OCI-LY7 (cell line): Measurements from ENCODE around the gene C1orf159. TPM values are rescaled to one million over a fixed set of nuclear protein-coding genes. Genes with fewer than 3 reads are reported as not detected.

Source experiments
- BruUV-seq: library from RNA; stranded (reverse); fragments of 400-500 nt; replicated peaks from 2 replicates; lab custom pipeline; 2021; lab: Mats Ljungman, UMichigan
- CTCF ChIA-PET: fragments of 300-600 bp; sonication (Branson Sonifier 250); formaldehyde crosslinking; loops from one replicate; lab custom pipeline; 2022; ENCODE audit warnings: antibody characterized with exemption; ENCODE audit not compliant: unreplicated experiment; lab: Charles Lee
- POLR2A ChIA-PET: fragments of 300-600 bp; sonication (Branson Sonifier 250); formaldehyde crosslinking; loops from one replicate; lab custom pipeline; 2022; ENCODE audit warnings: antibody characterized with exemption; lab: Charles Lee
- DNase-seq: peaks from one replicate; pipeline ENCODE4 v3.0.0-alpha.2; 2015; ENCODE audit warnings: low spot score
- H2AFZ ChIP-seq: fragments of 200-600 bp; sonication (generic), shearing (Covaris generic); 2 replicates; pipeline ENCODE4 v1.6.1; 2014; ENCODE audit warnings: mild to moderate bottlenecking, antibody characterized with exemption, low read length, moderate library complexity
- H3K27ac ChIP-seq: fragments of 200-600 bp; sonication (generic); 2 replicates; pipeline ENCODE4 v1.5.1; 2014; ENCODE audit warnings: mixed run types, low read depth, mild to moderate bottlenecking, moderate library complexity, low read length, inconsistent platforms; ENCODE audit not compliant: poor library complexity, severe bottlenecking
- H3K36me3 ChIP-seq: fragments of 200-600 bp; sonication (generic); 2 replicates; pipeline ENCODE4 v1.6.1; 2014; ENCODE audit warnings: mild to moderate bottlenecking, antibody characterized with exemption, low read length, moderate library complexity, mixed read lengths; ENCODE audit not compliant: insufficient read depth
- H3K4me1 ChIP-seq: fragments of 200-600 bp; sonication (generic); 2 replicates; pipeline ENCODE4 v1.5.1; 2014; ENCODE audit warnings: mild to moderate bottlenecking, low read length; ENCODE audit not compliant: insufficient read depth, poor library complexity, severe bottlenecking
- H3K4me2 ChIP-seq: fragments of 200-600 bp; sonication (generic); 2 replicates; pipeline ENCODE4 v1.6.1; 2014; ENCODE audit warnings: mild to moderate bottlenecking, low read length
- H3K4me3 ChIP-seq: fragments of 200-600 bp; sonication (generic); 2 replicates; pipeline ENCODE4 v1.5.1; 2014; ENCODE audit warnings: mild to moderate bottlenecking, low read depth, low read length; ENCODE audit not compliant: poor library complexity, severe bottlenecking
- H3K79me2 ChIP-seq: fragments of 200-600 bp; sonication (generic); 2 replicates; pipeline ENCODE4 v1.6.1; 2016; ENCODE audit warnings: low read depth, mild to moderate bottlenecking, low read length, moderate library complexity, mixed read lengths; ENCODE audit not compliant: insufficient read depth
- H3K9me2 ChIP-seq: fragments of 200-600 bp; sonication (generic); 2 replicates; pipeline ENCODE4 v1.6.1; 2016; ENCODE audit warnings: mild to moderate bottlenecking, low read length, mixed read lengths; ENCODE audit not compliant: insufficient read depth
- H3K9me3 ChIP-seq: fragments of 200-600 bp; sonication (generic); 2 replicates; pipeline ENCODE4 v1.6.1; 2014; ENCODE audit warnings: mild to moderate bottlenecking, mixed run types, low read length, mixed read lengths
- H4K20me1 ChIP-seq: fragments of 200-600 bp; sonication (generic); 2 replicates; pipeline ENCODE4 v1.6.1; 2014; ENCODE audit warnings: mild to moderate bottlenecking, antibody characterized with exemption, low read length, moderate library complexity, mixed read lengths; ENCODE audit not compliant: insufficient read depth
- CTCF ChIP-seq: fragments of 200-600 bp; sonication (generic); conservative IDR thresholded peaks from 2 replicates; pipeline ENCODE4 v1.5.1; 2014; ENCODE audit warnings: mild to moderate bottlenecking, antibody characterized with exemption, low read length, moderate library complexity, mixed read lengths
- EZH2phosphoT487 ChIP-seq: fragments of 200-600 bp; sonication (generic); IDR thresholded peaks from 2 replicates; pipeline ENCODE4 v1.6.1; 2018; ENCODE audit warnings: low read depth, borderline replicate concordance, mild to moderate bottlenecking, mixed run types, antibody characterized with exemption, low read length, moderate library complexity, mixed read lengths
- intact Hi-C: fragments of 100-400 bp; cut with micrococcal nuclease; formaldehyde crosslinking; loops from one replicate; pipeline ENCODE4 v1.10.0; 2022; ENCODE audit not compliant: unreplicated experiment
- total RNA-seq, 2 experiments: library from RNA; depleted of rRNA in 1 of 2; stranded (reverse); fragments of >200 nt in 1 of 2; shearing (Covaris generic) in 1 of 2; gene quantifications; 2 replicates each; pipeline ENCODE4 v1.2.3, GENCODE V29; 2014 to 2022

Gene C1orf159
- total RNA-seq, 2 experiments from 2014 or later, result 24.5 to 27.6 TPM

DNA sequence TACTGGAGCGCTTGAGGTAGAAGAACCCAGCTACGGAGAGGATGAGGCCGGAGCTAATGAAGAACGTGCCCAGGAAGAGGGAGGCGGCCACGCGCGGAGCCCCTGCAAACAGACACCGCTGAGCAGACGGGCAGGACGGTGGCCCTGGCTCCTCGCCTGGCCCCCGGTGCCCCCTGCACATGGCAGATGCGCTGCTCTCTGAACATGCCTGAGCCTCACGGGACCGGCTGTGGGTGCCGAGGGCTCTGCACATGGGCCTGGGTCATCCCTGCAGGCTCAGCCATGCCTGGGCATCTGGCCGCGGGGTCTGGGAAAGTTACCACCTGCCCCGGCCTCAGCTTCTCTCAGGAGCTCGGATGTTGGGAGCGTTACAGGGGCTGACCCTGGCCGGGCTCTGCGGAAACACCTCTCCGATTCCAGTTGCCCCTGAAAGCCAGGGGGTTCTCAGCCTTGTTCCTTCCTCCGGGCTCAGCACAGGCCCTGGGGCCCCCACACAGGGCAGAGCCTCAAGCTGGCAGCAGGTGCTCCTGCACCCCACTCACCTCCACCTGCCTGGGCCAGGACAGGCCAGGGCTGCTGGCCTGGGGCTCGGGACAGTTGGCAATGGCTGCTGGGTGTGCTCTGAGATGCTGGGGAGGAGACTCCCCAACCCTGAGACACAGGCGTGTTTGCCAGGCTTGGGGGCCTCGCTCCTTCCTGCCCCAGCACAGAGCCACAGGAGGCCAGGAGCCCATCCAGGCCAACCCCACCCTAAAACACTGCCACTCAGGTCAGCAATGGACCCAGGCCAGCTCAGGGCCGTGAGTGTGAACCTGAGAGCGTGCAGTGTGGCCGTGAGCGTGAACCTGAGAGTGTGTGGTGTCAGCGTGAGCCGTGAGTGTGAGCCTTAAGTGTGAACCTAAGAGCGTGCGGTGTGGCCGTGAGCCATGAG lies 29.7 kb downstream of the C1orf159 start:
- CTCF ChIA-PET, result no interaction called here
- no TSS peak for BruUV-seq
- no peak for DNase-seq
- POLR2A ChIA-PET, result no interaction called here
- H3K27ac ChIP-seq, result no peak overlapping the region
- no peaks in the 10 kb centered on the region for H3K4me1 ChIP-seq
- H3K9me3 ChIP-seq, result no peaks in the 10 kb centered on the region
- intact Hi-C loops, result no loop called here
- H4K20me1 ChIP-seq, result no peaks in the 10 kb centered on the region
- H3K36me3 ChIP-seq, result no peaks in the 10 kb centered on the region
- H2AFZ ChIP-seq, result no peak overlapping the region
- TF ChIP-seq CTCF (no peak), EZH2phosphoT487 (no peak)
- H3K79me2 ChIP-seq, result no peaks in the 10 kb centered on the region
- no peak overlapping the region for H3K4me2 ChIP-seq
- no peak overlapping the region for H3K4me3 ChIP-seq
- H3K9me2 ChIP-seq, result no peaks in the 10 kb centered on the region

- BruUV-seq, result no TSS peak
- no peaks in the 10 kb centered on the region for H3K4me1 ChIP-seq
- H3K4me2 ChIP-seq, result no peak overlapping the region
- no peaks in the 10 kb centered on the region for H3K36me3 ChIP-seq
- no peaks in the 10 kb centered on the region for H3K9me3 ChIP-seq
- no peaks in the 10 kb centered on the region for H4K20me1 ChIP-seq
- no peak for DNase-seq
- H2AFZ ChIP-seq, result no peak overlapping the region
- intact Hi-C loops, result no loop called here
- POLR2A ChIA-PET, result interaction anchor here (0.6 kb wide), 1 partner anchor 1171 kb away, joined by 3 read pairs; no protein-coding TSS in a partner anchor
- no peak overlapping the region for H3K4me3 ChIP-seq
- H3K9me2 ChIP-seq, result no peaks in the 10 kb centered on the region
- TF ChIP-seq CTCF (no peak), EZH2phosphoT487 (no peak)
- CTCF ChIA-PET, result no interaction called here
- no peak overlapping the region for H3K27ac ChIP-seq
- H3K79me2 ChIP-seq, result no peaks in the 10 kb centered on the region
Observed at GRCh38 chr1:1085171-1085841, 30.6 kb downstream of the C1orf159 start.
